K562 (cell line): ENCODE measurements around the gene TIMM17A. TPM values are rescaled to one million over a fixed set of nuclear protein-coding genes. Genes with fewer than 3 reads are reported as not detected.
A peak's percentile ranks its signal among the peaks of the same experiment; 100 is the strongest.

Experiments used
- ERF ChIP-seq: fragments of 450-650 bp; formaldehyde crosslinking; IDR thresholded peaks from 2 replicates; pipeline ENCODE4 v1.4.0; 2020; ENCODE audit warnings: mild to moderate bottlenecking, mixed read lengths
- GABPB2 ChIP-seq: fragments of 250-450 bp; sonication (Bioruptor Pico); conservative IDR thresholded peaks from 2 replicates; pipeline ENCODE4 v1.5.1; 2021; ENCODE audit warnings: mild to moderate bottlenecking
- IRF2 ChIP-seq: sonication (generic); formaldehyde crosslinking; IDR thresholded peaks from 2 replicates; pipeline ENCODE4 v1.8.1; 2022; ENCODE audit warnings: mild to moderate bottlenecking, missing genetic modification reagents
- KDM1A ChIP-seq, 2 experiments: fragments of 450-650 bp; IDR thresholded peaks; 2 replicates each; pipeline ENCODE4 v1.6.1; 2016; ENCODE audit warnings: mild to moderate bottlenecking in 2 of 2
- MAFK ChIP-seq: IDR thresholded peaks from 2 replicates; pipeline ENCODE4 v1.6.1; 2011; ENCODE audit warnings: low read length, improper control_type of control experiment
- MYNN ChIP-seq, 2 experiments: sonication (generic); formaldehyde crosslinking in 1 of 2; IDR thresholded peaks; 2 replicates each; pipeline versions ENCODE4 v1.5.0 to v1.6.1; 2016 to 2020; ENCODE audit warnings: antibody characterized with exemption in 1 of 2, missing genetic modification reagents in 1 of 2
- NBN ChIP-seq: fragments of 450-650 bp; IDR thresholded peaks from 2 replicates; pipeline ENCODE4 v1.6.1; 2016; ENCODE audit warnings: low read depth, mild to moderate bottlenecking
- NR2F6 ChIP-seq: fragments of 450-650 bp; formaldehyde crosslinking; IDR thresholded peaks from 2 replicates; pipeline ENCODE4 v1.4.0; 2020; ENCODE audit warnings: mild to moderate bottlenecking
- PHB2 ChIP-seq: fragments of 450-650 bp; IDR thresholded peaks from 2 replicates; pipeline ENCODE4 v1.6.1; 2017; ENCODE audit warnings: low read depth
- SAFB2 ChIP-seq: fragments of 200-400 bp; formaldehyde crosslinking; IDR thresholded peaks from 2 replicates; pipeline ENCODE4 v1.6.1; 2018; ENCODE audit warnings: borderline replicate concordance, low read length, low read depth, moderate library complexity; ENCODE audit not compliant: severe bottlenecking
- SMAD4 ChIP-seq: fragments of 250-450 bp; sonication (Bioruptor Pico); conservative IDR thresholded peaks from 2 replicates; pipeline ENCODE4 v1.8.0; 2021; ENCODE audit warnings: inconsistent platforms, mild to moderate bottlenecking, moderate library complexity
- SRF ChIP-seq, 2 experiments: fragments of 250-450, 450-650 bp in 1 of 2; sonication (Bioruptor Pico) in 1 of 2; sonication (generic) in 1 of 2; formaldehyde crosslinking; IDR thresholded peaks; 2 replicates each; pipeline versions ENCODE4 v1.5.0 to v1.5.1; 2020 to 2022; ENCODE audit warnings: mild to moderate bottlenecking in 1 of 2, missing genetic modification reagents in 1 of 2
- TARDBP ChIP-seq: fragments of 450-650 bp; IDR thresholded peaks from 2 replicates; pipeline ENCODE4 v1.6.1; 2016
- YY1 ChIP-seq, 3 experiments: IDR thresholded peaks; 2 replicates each; pipeline ENCODE4 v1.6.1; 2011; ENCODE audit warnings: low read length in 2 of 3, mild to moderate bottlenecking in 2 of 3, moderate library complexity in 2 of 3, borderline replicate concordance in 1 of 3, control low read depth in 1 of 3, low read depth in 1 of 3; ENCODE audit not compliant: insufficient read depth in 3 of 3, insufficient replicate concordance in 2 of 3, control insufficient read depth in 1 of 3, insufficient read length in 1 of 3; ENCODE audit errors: extremely low read depth in 1 of 3
- ZKSCAN8 ChIP-seq: fragments of 200-800 bp; sonication (Bioruptor generic); IDR thresholded peaks from 2 replicates; pipeline ENCODE4 v1.6.1; 2016; ENCODE audit warnings: missing genetic modification characterization, missing compliant biosample characterization
- ZNF311 ChIP-seq: fragments of 250-450 bp; sonication (Bioruptor Pico); IDR thresholded peaks from 2 replicates; pipeline ENCODE4 v1.4.0; 2020; ENCODE audit warnings: mild to moderate bottlenecking, moderate library complexity
- ZNF79 ChIP-seq: fragments of 250-450 bp; sonication (Bioruptor Pico); IDR thresholded peaks from 2 replicates; pipeline ENCODE4 v1.4.0; 2020; ENCODE audit warnings: low read depth, mild to moderate bottlenecking, moderate library complexity
- polyA plus RNA-seq, 8 experiments: library from polyadenylated mRNA; depleted of rRNA in 4 of 8; stranded (reverse) in 5 of 8; unstranded in 3 of 8; fragments of >200 nt; fragmentation: Nextera tagmentation in 2 of 8; fragmentation: Illumina TruSeq in 1 of 8; extraction: Ambion mirVana in 2 of 8; extraction: Trizol in 1 of 8; gene quantifications; 2 replicates each; pipeline versions ENCODE4 v1.2.1 to v1.2.3, GENCODE V29; 2011 to 2014; ENCODE audit warnings: inconsistent platforms in 1 of 8, missing spikeins in 1 of 8
- total RNA-seq, 7 experiments: library from RNA; depleted of rRNA in 6 of 7; stranded (reverse); fragments of >200 nt in 6 of 7; fragmentation: Illumina TruSeq in 2 of 7; extraction: Trizol in 2 of 7; gene quantifications; 2 replicates each; pipeline versions ENCODE4 v1.2.1 to v1.2.3, GENCODE V29; 2011 to 2021; ENCODE audit warnings: low replicate concordance in 1 of 7
- TF ChIP-seq, protein P1 (sequence below): fragments of 450-650 bp; IDR thresholded peaks from 2 replicates; pipeline ENCODE4 v1.7.1; 2018; ENCODE audit warnings: mild to moderate bottlenecking, low read depth; ENCODE audit not compliant: partially characterized antibody
- TF ChIP-seq, protein P2 (sequence below): IDR thresholded peaks from 3 replicates; pipeline ENCODE4 v1.6.1; 2011; ENCODE audit warnings: borderline replicate concordance, mild to moderate bottlenecking; ENCODE audit not compliant: insufficient read length, insufficient read depth
- TF ChIP-seq, protein P3 (sequence below), 2 experiments: fragments of 450-650 bp; IDR thresholded peaks; 2 replicates each; pipeline ENCODE4 v1.6.1; 2018; ENCODE audit warnings: mild to moderate bottlenecking in 2 of 2, low read depth in 1 of 2; ENCODE audit not compliant: partially characterized antibody in 2 of 2

TIMM17A gene
- total and polyA plus RNA-seq, 9 of the 15 experiments (the other 6 are each of a cell fraction or from before 2014, with no cell fraction given) = 116 to 744 (median 180) TPM

DNA sequence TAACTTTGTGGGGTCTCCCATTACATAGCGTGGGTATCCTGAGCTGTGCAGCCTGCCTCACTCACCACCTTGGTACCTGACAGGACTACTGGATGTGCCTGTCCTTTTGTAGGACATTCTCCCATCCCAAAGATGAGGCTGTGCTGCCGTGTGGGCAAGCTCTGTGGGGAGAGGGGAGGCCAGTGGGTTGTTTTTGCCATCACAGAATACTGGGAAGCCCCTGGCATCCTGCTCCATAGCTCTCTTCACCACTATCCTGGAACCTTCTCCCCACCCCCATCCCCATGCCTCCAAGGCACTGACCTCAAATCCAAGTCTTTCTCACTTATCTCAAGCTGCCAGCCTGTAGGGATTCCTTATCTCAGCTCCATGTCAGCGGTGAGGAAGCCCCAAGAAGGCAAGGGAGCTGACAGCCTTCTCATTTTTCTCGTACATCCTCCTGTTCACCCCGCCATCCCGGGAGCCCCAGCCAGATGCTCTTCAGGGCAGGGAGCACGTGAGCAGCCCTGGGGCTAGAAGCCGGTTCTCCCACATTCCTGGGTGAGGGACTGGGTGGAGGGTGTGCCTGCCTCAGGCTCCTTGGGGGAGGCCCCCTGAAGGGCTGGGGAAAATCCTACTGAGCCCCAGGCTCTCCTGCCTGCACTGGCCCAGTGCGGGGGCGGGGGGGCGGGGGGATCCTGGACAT is 52.6 kb downstream of the TIMM17A start (continued):
- TF ChIP-seq SAFB2 (no peak), KDM1A (IDR thresholded peaks at IDR 0.05) (peak; percentile 93 to 96), TARDBP (no peak), YY1 (IDR thresholded peaks at IDR 0.05; ENCODE audit: borderline replicate concordance in 1 of 3, control insufficient read depth in 1 of 3, extremely low read depth in 1 of 3, insufficient read depth in 3 of 3, insufficient read length in 1 of 3, insufficient replicate concordance in 2 of 3, low read depth in 1 of 3, low read length in 2 of 3) (no peak), NR2F6 (no peak), IRF2 (CRISPR knock-in tag) (no peak), MAFK (no peak), PHB2 (peak; percentile 57; the same call in 1 of the 2 replicates), MYNN (IDR thresholded peaks at IDR 0.05) (peak; percentile 54; the same call in 1 of the 2 replicates), MYNN (CRISPR knock-in tag; IDR thresholded peaks at IDR 0.05) (no peak), ERF (CRISPR knock-in tag) (no peak), SRF (CRISPR knock-in tag; IDR thresholded peaks at IDR 0.05) (peak in 1 of 2 experiments; percentile 86; a peak in 1 of 4 replicates), SMAD4 (CRISPR knock-in tag) (peak; percentile 74), ZNF79 (CRISPR knock-in tag) (no peak), ZKSCAN8 (CRISPR knock-in tag) (no peak), ZNF311 (CRISPR knock-in tag) (no peak), NBN (peak; percentile 58; the same call in 1 of the 2 replicates), GABPB2 (CRISPR knock-in tag) (no peak)
- TF ChIP-seq, protein P1, sequence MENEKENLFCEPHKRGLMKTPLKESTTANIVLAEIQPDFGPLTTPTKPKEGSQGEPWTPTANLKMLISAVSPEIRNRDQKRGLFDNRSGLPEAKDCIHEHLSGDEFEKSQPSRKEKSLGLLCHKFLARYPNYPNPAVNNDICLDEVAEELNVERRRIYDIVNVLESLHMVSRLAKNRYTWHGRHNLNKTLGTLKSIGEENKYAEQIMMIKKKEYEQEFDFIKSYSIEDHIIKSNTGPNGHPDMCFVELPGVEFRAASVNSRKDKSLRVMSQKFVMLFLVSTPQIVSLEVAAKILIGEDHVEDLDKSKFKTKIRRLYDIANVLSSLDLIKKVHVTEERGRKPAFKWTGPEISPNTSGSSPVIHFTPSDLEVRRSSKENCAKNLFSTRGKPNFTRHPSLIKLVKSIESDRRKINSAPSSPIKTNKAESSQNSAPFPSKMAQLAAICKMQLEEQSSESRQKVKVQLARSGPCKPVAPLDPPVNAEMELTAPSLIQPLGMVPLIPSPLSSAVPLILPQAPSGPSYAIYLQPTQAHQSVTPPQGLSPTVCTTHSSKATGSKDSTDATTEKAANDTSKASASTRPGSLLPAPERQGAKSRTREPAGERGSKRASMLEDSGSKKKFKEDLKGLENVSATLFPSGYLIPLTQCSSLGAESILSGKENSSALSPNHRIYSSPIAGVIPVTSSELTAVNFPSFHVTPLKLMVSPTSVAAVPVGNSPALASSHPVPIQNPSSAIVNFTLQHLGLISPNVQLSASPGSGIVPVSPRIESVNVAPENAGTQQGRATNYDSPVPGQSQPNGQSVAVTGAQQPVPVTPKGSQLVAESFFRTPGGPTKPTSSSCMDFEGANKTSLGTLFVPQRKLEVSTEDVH = no peak
- TF ChIP-seq, protein P2, sequence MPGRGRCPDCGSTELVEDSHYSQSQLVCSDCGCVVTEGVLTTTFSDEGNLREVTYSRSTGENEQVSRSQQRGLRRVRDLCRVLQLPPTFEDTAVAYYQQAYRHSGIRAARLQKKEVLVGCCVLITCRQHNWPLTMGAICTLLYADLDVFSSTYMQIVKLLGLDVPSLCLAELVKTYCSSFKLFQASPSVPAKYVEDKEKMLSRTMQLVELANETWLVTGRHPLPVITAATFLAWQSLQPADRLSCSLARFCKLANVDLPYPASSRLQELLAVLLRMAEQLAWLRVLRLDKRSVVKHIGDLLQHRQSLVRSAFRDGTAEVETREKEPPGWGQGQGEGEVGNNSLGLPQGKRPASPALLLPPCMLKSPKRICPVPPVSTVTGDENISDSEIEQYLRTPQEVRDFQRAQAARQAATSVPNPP = no peak
- TF ChIP-seq, protein P3, sequence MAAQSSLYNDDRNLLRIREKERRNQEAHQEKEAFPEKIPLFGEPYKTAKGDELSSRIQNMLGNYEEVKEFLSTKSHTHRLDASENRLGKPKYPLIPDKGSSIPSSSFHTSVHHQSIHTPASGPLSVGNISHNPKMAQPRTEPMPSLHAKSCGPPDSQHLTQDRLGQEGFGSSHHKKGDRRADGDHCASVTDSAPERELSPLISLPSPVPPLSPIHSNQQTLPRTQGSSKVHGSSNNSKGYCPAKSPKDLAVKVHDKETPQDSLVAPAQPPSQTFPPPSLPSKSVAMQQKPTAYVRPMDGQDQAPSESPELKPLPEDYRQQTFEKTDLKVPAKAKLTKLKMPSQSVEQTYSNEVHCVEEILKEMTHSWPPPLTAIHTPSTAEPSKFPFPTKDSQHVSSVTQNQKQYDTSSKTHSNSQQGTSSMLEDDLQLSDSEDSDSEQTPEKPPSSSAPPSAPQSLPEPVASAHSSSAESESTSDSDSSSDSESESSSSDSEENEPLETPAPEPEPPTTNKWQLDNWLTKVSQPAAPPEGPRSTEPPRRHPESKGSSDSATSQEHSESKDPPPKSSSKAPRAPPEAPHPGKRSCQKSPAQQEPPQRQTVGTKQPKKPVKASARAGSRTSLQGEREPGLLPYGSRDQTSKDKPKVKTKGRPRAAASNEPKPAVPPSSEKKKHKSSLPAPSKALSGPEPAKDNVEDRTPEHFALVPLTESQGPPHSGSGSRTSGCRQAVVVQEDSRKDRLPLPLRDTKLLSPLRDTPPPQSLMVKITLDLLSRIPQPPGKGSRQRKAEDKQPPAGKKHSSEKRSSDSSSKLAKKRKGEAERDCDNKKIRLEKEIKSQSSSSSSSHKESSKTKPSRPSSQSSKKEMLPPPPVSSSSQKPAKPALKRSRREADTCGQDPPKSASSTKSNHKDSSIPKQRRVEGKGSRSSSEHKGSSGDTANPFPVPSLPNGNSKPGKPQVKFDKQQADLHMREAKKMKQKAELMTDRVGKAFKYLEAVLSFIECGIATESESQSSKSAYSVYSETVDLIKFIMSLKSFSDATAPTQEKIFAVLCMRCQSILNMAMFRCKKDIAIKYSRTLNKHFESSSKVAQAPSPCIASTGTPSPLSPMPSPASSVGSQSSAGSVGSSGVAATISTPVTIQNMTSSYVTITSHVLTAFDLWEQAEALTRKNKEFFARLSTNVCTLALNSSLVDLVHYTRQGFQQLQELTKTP (IDR thresholded peaks at IDR 0.05; ENCODE audit: low read depth in 1 of 2, partially characterized antibody in 2 of 2) = peak in 1 of 2 experiments; percentile 58
